GM19468 (cell line): ENCODE data around the gene HAPLN2.
"Not testable (repeated sequence)": the region's sequence is repeated elsewhere in the genome, so short reads cannot be mapped to it uniquely, and the experiment has no call there.

Experiments
- ATAC-seq: cut with Tn5 transposase; IDR thresholded peaks from one replicate; pipeline ENCODE4 v1.9.1; 2021; ENCODE audit warnings: mild to moderate bottlenecking, moderate library complexity, moderate number of reproducible peaks; ENCODE audit not compliant: unreplicated experiment; ENCODE audit errors: extremely low read depth

HAPLN2 gene

GRCh38 chr1:156618853-156619581 lies at the start of gene HAPLN2:
HAPLN2 (plus strand) TSS chr1:156619415; CDS start chr1:156623491, 4,076 bp downstream.
- ATAC-seq, result no peak

- ATAC-seq, result no peak
Observed at GRCh38 chr1:156571261-156571852, 47.9 kb upstream of the HAPLN2 start.

DNA sequence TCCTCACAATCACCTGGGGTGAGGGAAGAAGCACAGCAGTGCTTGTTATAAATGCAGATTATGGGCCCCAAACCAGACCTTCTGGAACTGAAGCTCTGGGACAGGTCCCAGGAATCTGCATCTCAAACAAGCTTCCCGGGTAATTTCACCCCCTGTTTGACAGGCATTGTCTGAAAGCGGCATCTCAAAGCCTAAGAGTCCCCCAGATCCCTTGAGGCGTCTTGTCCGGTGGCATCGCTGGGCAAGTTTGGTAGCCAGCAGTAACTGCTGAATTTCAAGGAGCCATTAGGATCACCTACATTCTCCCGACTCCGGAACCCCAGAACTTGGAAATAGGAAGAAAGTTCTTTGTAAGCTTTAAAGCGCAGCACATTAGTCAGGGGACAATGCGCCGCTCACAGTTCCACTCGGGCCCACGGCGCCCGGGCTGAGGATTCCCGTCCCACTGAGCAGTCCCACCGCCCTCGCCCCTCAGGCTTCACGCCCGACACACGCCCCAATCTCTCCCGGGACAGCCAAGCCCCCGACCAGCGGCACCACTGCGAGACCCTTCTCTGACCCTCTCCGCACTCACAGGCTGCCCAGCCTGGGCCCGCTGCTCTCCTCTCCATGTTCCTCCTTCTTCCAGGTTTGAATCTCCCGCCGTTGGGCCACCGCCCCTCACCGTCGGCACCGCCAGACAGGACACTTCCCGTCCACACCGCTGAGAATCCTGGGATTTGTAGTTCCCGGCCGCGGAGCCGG lies 47.1 kb upstream of the HAPLN2 start, which contains the start of gene IQGAP3:
TSS of gene IQGAP3 (minus strand) at position 647 of the 744 bp plus-strand sequence. CDS start at position 611, 36 bp downstream.
- ATAC-seq, result peak; percentile 51

DNA sequence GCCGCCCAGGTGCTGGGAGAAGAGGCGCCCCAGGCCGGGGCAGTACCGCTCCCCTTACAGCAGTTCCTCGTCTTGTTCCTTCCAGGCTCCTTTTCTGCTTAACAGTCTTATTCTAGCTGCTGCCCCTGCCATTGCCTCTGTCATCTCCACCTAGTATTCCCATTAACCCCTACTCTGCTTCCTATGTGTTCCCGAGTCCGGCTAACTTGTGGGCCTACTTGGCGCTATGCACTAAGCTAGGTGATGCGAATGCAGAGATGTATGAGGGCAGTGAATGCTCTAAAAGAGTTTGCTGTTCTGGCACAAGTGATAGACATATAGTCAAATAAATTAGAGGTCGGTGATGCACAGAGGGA lies 46.6 kb upstream of the HAPLN2 start:
- no peak for ATAC-seq

DNA sequence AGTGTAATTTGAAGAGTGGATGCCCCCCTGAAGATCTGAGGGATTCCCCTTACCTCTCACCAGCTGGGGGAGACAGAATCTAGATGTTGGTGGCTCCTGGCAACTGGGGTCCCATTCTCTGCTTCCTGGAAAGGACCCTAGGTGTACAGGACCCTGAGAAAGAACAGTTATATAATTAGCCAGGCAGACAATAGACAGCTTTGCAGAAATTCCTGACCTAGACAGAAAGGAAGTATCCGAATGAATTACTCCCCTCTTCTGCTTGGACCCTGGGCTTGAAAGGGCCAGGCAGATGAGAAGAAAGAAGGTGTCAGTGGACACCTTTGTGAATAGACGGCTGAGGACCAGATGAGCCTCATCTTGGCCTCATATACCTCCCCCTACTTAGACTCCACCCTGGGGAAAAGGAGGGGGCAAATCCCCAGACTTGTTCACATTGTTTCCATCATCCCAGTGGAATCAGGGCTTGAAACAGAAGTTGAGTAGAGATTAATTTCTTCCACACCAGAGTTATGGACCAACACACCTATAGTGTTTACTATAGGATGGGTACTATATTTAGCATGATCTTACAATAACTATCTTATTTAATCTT lies 45.1 kb upstream of the HAPLN2 start:
- no peak for ATAC-seq

DNA sequence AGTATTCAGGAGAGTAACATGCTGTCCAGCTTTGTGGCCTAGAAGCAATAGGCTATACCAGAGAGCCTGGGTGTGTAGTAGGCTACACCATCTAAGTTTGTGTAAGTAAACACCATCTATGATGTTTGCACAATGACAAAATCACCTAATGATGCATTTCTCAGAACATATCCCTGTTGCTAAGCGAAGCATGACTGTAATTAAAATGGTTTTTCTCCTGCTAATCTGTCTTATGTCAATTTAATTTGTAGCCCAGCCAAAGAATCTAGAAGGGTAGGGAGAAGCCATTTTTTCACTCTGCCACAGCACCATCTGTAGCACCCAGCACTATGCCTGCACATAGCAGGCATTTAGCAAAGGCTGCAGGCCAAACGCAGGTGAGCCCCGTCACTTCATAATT lies 41.7 kb upstream of the HAPLN2 start:
- no peak for ATAC-seq

DNA sequence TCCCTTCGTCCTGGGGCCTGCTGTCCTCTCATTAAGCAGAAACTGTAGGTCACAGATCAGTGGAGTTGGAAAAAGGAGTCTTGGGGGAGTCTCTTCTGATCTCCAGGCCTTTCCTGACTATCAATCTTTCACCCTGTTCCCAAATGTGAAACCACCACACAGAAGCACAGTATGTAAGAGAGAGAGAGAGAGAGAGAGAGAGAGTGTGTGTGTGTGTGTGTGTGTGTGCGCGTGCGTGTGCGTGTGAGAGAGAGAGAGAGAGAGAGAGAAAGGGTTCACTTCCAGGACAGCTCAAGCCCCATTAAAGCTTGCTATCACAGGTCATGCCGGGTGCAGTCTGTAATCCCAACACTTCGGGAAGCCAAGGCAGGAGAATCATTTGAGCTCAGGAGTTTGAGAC lies 41.2 kb upstream of the HAPLN2 start:
- no peak for ATAC-seq

GRCh38 chr1:156579472-156579871 lies 39.7 kb upstream of the HAPLN2 start, which contains the start of gene TTC24:
TTC24 (plus strand) TSS chr1:156579723; CDS start chr1:156581365, 1,642 bp downstream.
- ATAC-seq, result no peak

GRCh38 chr1:156581661-156582387 lies 37.4 kb upstream of the HAPLN2 start:
- no peak for ATAC-seq

DNA sequence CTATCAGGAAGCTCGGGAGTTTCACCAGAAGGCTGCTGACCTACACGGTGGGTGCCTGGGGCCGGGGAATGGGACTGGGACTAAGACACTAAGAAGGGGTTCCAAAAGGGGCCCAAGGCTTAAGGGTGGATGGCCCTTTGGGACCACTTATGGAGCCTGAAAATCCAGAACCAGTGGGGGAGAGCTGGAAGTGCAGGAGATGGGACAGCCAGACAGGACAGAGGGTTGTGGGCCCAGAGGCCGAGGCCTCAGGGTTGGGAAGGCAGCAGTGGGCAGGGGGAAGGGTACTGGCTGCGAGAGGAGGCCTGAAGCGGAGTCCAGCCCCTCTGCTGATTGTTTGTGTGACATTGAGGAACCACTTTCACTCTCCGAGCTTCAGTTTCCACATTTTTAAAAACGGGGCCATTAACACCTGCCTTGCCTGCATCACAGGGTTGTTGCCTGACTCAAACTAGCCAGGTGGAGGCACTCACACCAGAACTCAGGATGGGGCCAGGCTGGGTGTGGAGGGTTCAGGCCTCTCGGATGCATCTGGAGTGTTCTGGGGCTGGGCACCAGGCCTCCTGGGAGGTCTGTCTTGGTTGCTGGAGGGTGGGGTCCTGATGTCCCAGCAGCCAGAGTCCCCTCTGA lies 36.7 kb upstream of the HAPLN2 start:
- no peak for ATAC-seq

DNA sequence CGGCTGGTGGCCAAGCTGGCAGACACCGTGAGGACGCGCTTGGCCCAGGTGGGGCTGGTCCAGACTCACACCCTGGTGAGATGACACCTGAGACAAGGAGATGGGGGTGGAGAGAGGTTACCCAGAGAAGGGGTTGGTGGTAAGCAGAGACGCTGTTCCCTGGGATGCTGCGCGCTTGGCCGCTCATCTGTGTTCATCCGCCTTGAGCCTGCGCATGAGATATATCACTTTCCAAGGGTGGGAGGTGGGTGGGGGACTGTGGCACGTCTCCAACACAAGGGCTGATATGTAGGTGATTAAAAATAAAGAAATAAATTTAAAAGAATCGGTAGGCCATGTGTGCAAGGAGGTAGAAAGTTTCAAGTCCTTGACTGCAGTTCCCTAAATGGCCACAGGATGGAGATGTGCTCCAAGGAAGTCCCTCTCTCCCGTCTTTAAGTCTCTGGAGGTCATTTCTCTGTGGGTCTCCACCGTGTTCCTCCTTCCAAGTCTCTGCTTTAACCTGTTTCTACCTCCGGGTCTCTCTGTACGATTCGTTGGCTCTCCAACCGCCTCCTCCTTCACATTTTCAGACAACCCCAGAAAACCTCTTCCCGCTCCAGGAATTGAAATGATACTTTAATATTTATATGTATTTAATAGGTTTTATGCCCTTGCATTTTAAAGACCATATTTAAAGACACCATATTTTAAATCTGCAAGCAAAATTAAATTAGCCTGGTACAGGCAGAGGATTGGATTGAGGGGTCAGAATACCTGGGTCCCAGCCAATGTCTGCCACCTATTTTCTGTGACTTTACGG lies 35.2 kb upstream of the HAPLN2 start:
- no peak for ATAC-seq

- ATAC-seq, result no peak
Observed at GRCh38 chr1:156584813-156585212, 34.4 kb upstream of the HAPLN2 start.

GRCh38 chr1:156586323-156586722 lies 32.9 kb upstream of the HAPLN2 start:
- ATAC-seq, result no peak

- ATAC-seq, result no peak
Observed at GRCh38 chr1:156586892-156587477, 32.2 kb upstream of the HAPLN2 start.

DNA sequence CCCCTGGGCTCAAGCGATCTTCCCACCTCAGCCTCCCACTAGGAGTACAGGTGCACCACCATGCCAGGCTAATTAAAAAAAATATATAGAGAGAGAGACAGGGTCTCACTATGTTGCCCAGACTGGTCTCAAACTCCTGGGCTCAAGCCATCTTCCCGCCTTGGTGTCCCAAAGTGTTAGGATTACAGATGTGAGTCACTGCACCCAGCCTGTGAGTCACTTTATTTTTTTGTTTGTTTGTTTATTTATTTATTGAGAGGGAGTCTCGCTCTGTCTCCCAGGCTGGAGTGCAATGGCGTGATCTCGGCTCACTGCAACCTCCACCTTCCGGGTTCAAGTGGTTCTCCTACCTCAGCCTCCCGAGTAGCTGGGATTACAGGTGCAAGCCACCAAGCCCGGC lies 31.3 kb upstream of the HAPLN2 start:
- ATAC-seq, result not testable (repeated sequence)

DNA sequence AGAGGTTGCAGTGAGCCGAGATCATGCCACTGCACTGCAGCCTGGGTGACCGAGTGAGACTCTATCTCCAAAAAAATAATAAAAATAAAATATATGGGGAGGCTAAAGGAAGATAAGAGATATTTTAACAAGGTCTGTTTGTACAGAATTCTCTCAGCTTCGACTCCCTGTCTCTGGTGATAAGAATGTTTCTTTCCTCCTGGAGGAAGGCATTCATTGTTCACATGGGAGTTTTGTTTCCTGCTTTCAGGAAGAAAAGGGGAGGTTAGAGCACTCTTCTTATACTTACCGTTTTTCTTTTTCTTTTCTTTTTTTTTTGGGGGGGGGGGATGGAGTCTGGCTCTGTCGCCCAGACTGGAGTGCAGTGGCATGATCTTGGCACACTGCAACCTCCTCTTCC lies 29.7 kb upstream of the HAPLN2 start:
- no peak for ATAC-seq

DNA sequence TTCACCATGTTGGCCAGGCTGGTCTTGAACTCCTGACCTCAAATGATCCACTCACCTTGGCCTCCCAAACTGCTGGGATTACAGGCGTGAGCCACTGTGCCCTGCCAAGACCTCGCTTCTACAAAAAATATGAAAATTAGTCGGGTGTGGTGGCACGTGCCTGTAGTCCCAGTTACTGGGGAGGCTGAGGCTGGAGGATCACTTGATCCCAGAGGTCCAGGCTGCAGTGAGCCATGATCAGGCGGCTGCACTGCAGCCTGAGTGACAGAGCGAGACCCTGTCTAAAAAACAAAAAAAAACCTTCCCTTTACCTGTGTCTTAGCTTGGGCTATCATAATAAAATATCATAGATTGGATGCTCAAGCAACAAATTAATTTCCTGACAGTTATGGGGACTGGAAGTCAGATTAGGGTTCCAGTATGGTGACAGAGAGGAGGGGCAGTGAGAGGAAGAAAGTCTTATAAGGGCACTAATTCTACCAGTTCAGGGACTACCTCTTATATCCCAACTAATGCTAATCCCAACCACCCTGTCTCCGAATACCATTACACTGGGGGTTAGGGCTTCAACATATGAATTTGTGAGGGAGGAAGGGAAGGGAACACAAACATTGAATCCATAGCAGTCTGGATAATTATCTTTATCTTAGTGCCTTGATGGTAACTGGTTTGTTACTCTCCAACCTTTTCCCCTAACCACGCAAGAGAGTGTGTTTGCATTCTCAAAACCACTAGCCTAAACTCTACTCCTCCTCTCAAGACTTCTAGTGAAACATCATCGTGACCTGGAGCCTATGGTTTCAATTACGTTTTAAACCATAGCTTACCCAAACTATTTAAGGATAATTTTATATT lies 28.7 kb upstream of the HAPLN2 start:
- ATAC-seq, result no peak

- ATAC-seq, result no peak
Observed at GRCh38 chr1:156591181-156591431, 28.1 kb upstream of the HAPLN2 start.
